ENCODE data around the gene DHH. TPM values are rescaled to one million over a fixed set of nuclear protein-coding genes. Genes with fewer than 3 reads are reported as not detected.

DHH gene
- total and polyA plus RNA-seq, 2 experiments from 2014 or later, result not detected

DNA sequence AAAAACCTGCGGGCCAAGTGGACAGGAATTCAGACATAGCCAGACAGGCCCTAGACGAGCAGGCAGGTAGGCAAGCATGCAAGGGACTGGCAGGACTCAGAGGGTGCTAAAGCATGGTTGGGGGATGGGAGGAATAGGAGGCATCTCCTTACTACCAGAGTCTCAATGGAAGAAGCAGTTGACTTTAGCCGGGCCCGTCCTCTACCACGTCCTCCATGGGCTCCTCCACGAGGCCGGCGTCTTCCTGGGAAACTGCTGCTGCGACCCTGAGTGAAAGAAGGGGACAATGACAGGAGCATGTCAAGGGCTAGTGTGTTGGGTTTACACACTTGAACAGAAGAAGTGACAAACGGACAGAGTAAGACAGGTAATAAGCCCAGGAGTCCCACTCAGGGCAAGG is 45.6 kb downstream of the DHH start:
- Histone ChIP-seq H2AFZ (no peak overlapping the region), H3K9me3 (ENCODE audit: low read depth) (no peaks in the 10 kb centered on the region), H3K27me3 (no peaks in the 10 kb centered on the region), H3K79me2 (peaks cover 9% of the 10 kb centered on the region), H3K4me3 (no peak overlapping the region), H3K9me2 (replicated peaks; ENCODE audit: insufficient read depth) (no peaks in the 10 kb centered on the region), H3K27ac (no peak overlapping the region), H3K4me1 (ENCODE audit: insufficient read depth) (no peaks in the 10 kb centered on the region), H3K36me3 (replicated peaks; ENCODE audit: insufficient read depth, low read depth) (no peaks in the 10 kb centered on the region), H3K4me2 (no peak overlapping the region), H4K20me1 (ENCODE audit: insufficient read depth, poor library complexity, severe bottlenecking) (peaks cover 6% of the 10 kb centered on the region)
- WGBS (ENCODE audit: low lambda C conversion rate, missing lambda C conversion rate), result 98% methylated on average over 10 of the region's 10 CpGs
- TF ChIP-seq EZH2 (IDR thresholded peaks at IDR 0.05; ENCODE audit: borderline replicate concordance) (no peak), EZH2phosphoT487 (IDR thresholded peaks at IDR 0.05; ENCODE audit: low read depth, severe bottlenecking, unreplicated experiment) (no peak)
- TF ChIP-seq, protein P1, sequence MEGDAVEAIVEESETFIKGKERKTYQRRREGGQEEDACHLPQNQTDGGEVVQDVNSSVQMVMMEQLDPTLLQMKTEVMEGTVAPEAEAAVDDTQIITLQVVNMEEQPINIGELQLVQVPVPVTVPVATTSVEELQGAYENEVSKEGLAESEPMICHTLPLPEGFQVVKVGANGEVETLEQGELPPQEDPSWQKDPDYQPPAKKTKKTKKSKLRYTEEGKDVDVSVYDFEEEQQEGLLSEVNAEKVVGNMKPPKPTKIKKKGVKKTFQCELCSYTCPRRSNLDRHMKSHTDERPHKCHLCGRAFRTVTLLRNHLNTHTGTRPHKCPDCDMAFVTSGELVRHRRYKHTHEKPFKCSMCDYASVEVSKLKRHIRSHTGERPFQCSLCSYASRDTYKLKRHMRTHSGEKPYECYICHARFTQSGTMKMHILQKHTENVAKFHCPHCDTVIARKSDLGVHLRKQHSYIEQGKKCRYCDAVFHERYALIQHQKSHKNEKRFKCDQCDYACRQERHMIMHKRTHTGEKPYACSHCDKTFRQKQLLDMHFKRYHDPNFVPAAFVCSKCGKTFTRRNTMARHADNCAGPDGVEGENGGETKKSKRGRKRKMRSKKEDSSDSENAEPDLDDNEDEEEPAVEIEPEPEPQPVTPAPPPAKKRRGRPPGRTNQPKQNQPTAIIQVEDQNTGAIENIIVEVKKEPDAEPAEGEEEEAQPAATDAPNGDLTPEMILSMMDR (IDR thresholded peaks at IDR 0.05; ENCODE audit: poor library complexity), result no peak
- no peak for DNase-seq (ENCODE audit: low spot score)

DNA sequence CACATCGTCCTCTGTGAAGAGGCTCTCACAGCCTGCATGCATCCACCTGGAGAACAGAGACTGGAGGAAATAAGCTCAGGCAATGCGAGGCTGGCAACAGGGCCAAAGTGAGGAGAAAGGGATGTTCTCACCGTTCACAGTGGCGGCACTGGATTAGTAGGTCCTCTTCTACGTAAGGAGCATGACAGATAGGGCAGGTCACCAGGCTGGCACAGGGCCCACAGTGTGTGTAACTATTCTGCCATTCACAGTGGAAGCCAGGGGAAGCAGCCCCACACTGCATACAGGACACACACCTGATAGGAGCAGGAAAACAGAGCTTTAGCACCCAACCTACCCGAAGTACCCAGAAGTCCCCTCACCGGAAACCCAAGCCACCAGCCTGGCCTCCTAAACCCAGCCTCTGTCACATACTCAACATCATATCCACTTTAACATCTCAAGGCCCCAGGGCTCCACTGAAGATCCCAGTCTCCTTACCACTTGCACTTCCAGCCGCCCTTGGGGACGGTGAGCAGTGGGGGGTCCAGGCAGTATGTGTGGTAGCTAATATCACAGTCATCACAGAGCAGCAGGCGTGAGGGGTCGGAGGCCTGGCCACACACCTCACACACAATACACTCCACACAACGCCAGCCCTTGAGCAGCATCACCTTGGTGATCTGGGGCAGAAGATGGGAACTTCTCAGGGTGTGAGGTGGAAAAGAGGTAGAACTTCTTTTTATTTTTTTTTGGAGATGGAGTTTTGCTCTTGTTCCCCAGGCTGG is 48.3 kb downstream of the DHH start:
- TF ChIP-seq, protein P1 (IDR thresholded peaks at IDR 0.05; ENCODE audit: poor library complexity), result no peak
- TF ChIP-seq EZH2phosphoT487 (IDR thresholded peaks at IDR 0.05; ENCODE audit: low read depth, severe bottlenecking, unreplicated experiment) (no peak), EZH2 (IDR thresholded peaks at IDR 0.05; ENCODE audit: borderline replicate concordance) (no peak)
- Histone ChIP-seq H3K4me3 (no peak overlapping the region), H3K36me3 (replicated peaks; ENCODE audit: insufficient read depth, low read depth) (no peaks in the 10 kb centered on the region), H3K9me3 (ENCODE audit: low read depth) (no peaks in the 10 kb centered on the region), H3K27ac (no peak overlapping the region), H3K79me2 (peaks cover 2% of the 10 kb centered on the region), H3K4me2 (no peak overlapping the region), H2AFZ (no peak overlapping the region), H4K20me1 (ENCODE audit: insufficient read depth, poor library complexity, severe bottlenecking) (no peaks in the 10 kb centered on the region), H3K4me1 (ENCODE audit: insufficient read depth) (no peaks in the 10 kb centered on the region), H3K9me2 (replicated peaks; ENCODE audit: insufficient read depth) (no peaks in the 10 kb centered on the region), H3K27me3 (no peaks in the 10 kb centered on the region)
- WGBS (ENCODE audit: low lambda C conversion rate, missing lambda C conversion rate), result 96% methylated on average over 12 of the region's 12 CpGs
- no peak for DNase-seq (ENCODE audit: low spot score)

DNA sequence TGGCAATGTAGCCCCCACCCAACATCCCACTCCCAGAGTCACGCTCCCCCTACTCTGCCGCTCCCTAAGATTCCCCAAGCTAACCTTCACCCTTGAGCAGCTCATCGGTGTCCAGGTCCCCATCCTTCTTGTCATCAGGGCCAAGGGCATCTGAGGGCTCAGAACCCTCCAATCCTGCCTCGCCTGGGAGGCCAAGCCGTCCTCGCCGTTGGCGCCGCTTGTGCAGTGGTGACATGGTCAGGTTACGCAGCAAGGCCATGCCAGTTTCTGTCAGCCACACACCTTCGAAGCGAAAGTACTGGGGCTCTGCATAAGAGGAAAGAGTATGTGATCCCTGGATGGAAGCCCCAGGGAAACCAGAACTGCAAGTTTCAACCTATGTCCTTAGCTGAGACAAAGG is 49.9 kb downstream of the DHH start:
- Histone ChIP-seq H3K4me3 (no peak overlapping the region), H3K36me3 (replicated peaks; ENCODE audit: insufficient read depth, low read depth) (no peaks in the 10 kb centered on the region), H3K79me2 (no peaks in the 10 kb centered on the region), H3K27me3 (no peaks in the 10 kb centered on the region), H3K4me1 (ENCODE audit: insufficient read depth) (no peaks in the 10 kb centered on the region), H3K9me3 (ENCODE audit: low read depth) (no peaks in the 10 kb centered on the region), H3K4me2 (no peak overlapping the region), H4K20me1 (ENCODE audit: insufficient read depth, poor library complexity, severe bottlenecking) (no peaks in the 10 kb centered on the region), H3K9me2 (replicated peaks; ENCODE audit: insufficient read depth) (no peaks in the 10 kb centered on the region), H2AFZ (no peak overlapping the region), H3K27ac (no peak overlapping the region)
- DNase-seq (ENCODE audit: low spot score), result no peak
- WGBS (ENCODE audit: low lambda C conversion rate, missing lambda C conversion rate), result 98% methylated on average over 12 of the region's 12 CpGs
- TF ChIP-seq, protein P1 (IDR thresholded peaks at IDR 0.05; ENCODE audit: poor library complexity), result no peak
- no peak for TF ChIP-seq EZH2 (IDR thresholded peaks at IDR 0.05; ENCODE audit: borderline replicate concordance)
- TF ChIP-seq EZH2phosphoT487 (IDR thresholded peaks at IDR 0.05; ENCODE audit: low read depth, severe bottlenecking, unreplicated experiment), result no peak
